Measurements from ENCODE around the gene RAD23B. TPM values are rescaled to one million over a fixed set of nuclear protein-coding genes. Genes with fewer than 3 reads are reported as not detected.
A peak's percentile ranks its signal among the peaks of the same experiment; 100 is the strongest.
"Not testable (repeated sequence)": the region's sequence is repeated elsewhere in the genome, so short reads cannot be mapped to it uniquely, and the experiment has no call there.

The RAD23B gene
- total RNA-seq, 1 donor from 2014 or later: 207 TPM

DNA sequence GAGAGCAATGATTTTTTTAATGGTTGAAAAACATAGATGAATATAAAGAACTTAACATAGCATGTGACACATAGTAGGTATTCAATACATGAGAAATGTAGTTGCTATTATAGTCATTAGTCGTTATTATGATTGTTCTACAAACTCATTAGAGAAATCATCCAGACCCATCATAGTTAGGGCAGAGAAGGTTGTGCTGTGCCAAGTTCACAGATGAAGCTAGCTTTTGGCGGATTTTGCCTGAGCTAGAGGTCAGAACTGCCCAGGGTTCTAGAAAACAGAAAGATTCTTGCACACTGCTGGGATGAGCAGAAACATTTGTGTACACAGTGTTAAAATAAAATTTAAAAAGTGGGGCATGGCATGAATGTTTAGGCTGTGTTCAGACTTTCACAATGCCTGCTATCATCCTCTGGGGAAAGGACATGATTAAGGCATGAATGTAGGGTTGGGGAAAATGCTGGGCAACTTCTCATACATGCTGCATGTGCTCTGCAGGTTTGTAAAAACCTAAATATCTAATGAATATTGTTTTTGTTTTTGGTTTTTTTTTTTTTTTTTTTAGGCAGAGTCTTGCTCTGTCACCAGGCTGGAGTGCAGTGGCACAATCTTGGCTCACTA, 33.3 kb upstream of the RAD23B start:
- FAIRE-seq (no peak), DNase-seq (ENCODE audit: low read depth) (peak; percentile 40)
- no peaks in the 10 kb centered on the region for H3K27me3 ChIP-seq (ENCODE audit: control insufficient read depth, insufficient read depth, low read length)
- H3K36me3 ChIP-seq (ENCODE audit: control insufficient read depth, insufficient read depth, low read length): no peaks in the 10 kb centered on the region
- H3K4me3 ChIP-seq (ENCODE audit: low read depth, low read length): no peak overlapping the region
- TF ChIP-seq, protein P1, sequence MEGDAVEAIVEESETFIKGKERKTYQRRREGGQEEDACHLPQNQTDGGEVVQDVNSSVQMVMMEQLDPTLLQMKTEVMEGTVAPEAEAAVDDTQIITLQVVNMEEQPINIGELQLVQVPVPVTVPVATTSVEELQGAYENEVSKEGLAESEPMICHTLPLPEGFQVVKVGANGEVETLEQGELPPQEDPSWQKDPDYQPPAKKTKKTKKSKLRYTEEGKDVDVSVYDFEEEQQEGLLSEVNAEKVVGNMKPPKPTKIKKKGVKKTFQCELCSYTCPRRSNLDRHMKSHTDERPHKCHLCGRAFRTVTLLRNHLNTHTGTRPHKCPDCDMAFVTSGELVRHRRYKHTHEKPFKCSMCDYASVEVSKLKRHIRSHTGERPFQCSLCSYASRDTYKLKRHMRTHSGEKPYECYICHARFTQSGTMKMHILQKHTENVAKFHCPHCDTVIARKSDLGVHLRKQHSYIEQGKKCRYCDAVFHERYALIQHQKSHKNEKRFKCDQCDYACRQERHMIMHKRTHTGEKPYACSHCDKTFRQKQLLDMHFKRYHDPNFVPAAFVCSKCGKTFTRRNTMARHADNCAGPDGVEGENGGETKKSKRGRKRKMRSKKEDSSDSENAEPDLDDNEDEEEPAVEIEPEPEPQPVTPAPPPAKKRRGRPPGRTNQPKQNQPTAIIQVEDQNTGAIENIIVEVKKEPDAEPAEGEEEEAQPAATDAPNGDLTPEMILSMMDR (IDR thresholded peaks at IDR 0.05; ENCODE audit: insufficient read depth, low read length, severe bottlenecking): no peak

DNA sequence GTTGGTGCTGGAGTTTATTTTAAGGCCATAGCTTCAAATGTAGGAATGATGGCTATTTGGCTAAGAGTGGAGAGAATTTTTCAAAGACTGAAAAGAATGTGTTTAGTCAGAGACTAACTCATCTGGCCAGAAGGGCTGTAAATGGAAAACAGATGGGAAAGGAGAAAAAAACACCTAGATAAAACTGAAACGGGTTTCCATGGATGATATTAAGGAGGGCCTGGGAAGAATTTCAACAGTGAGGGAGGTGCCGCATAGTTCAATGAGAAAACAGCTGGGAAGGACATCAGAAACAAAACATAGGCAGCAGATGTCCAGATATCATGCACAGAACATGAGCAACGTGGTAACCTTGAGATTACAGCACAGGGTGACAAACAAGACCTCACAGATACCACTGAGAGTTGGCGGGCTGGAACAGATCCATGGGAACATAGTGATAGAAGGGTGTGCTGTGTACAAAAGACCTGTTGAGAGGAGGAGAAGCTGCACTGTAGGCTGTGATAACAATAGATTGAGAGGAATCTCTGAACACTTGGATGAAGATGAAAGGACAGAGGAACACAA, 31.2 kb upstream of the RAD23B start:
- H3K4me3 ChIP-seq (ENCODE audit: low read depth, low read length): no peak overlapping the region
- H3K27me3 ChIP-seq (ENCODE audit: control insufficient read depth, insufficient read depth, low read length): no peaks in the 10 kb centered on the region
- TF ChIP-seq, protein P1 (IDR thresholded peaks at IDR 0.05; ENCODE audit: insufficient read depth, low read length, severe bottlenecking): no peak
- FAIRE-seq (no peak), DNase-seq (ENCODE audit: low read depth) (no peak)
- H3K36me3 ChIP-seq (ENCODE audit: control insufficient read depth, insufficient read depth, low read length): no peaks in the 10 kb centered on the region

DNA sequence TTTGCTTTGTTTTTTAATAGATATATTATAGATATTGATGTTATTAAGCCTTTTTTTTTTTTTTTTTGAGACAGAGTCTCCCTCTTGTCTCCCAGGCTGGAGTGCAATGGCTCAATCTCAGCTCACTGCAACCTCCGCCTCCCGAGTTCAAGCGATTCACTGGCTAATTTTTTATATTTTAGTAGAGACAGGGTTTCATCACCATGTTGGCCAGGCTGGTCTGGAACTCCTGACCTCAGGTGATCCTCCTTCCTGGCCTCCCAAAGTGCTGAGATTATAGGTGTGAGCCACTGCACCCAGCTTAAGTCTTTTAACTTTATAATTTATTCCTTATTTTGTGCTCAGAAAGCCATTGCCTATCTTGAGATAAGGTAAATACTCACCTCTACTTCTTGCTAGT, 24.2 kb upstream of the RAD23B start:
- no peaks in the 10 kb centered on the region for H3K27me3 ChIP-seq (ENCODE audit: control insufficient read depth, insufficient read depth, low read length)
- no peak for DNase-seq (ENCODE audit: low read depth)
- no peaks in the 10 kb centered on the region for H3K36me3 ChIP-seq (ENCODE audit: control insufficient read depth, insufficient read depth, low read length)
- FAIRE-seq: no peak
- H3K4me3 ChIP-seq (ENCODE audit: low read depth, low read length): no peak overlapping the region
- TF ChIP-seq, protein P1 (IDR thresholded peaks at IDR 0.05; ENCODE audit: insufficient read depth, low read length, severe bottlenecking): no peak

DNA sequence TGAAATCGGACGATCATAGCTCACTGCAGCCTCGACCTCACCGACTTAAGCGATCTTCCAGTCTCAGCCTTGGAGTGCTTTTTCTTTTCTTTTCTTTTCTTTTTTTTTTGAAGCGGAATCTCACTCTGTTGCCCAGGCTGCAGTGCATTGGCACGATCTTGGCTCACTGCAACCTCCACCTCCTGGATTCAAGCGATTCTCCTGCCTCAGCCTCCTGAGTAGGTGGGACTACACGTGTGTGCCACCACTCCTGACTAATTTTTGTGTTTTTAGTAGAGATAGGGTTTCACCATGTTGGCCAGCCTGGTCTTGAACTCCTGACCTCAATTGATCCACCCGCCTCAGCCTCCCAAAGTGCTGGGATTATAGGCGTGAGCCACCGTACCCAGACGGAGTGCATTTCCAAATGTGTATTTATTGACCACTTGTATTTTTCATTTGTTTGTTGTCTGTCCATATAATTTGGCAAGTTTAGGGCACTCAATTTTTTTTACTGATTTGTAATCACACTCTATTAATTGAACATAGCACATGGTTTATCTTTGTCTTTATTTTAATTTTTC, 23.2 kb upstream of the RAD23B start:
- not testable (repeated sequence) for H3K27me3 ChIP-seq (ENCODE audit: control insufficient read depth, insufficient read depth, low read length); H3K4me3 ChIP-seq (ENCODE audit: low read depth, low read length); H3K36me3 ChIP-seq (ENCODE audit: control insufficient read depth, insufficient read depth, low read length); DNase-seq (ENCODE audit: low read depth); FAIRE-seq

DNA sequence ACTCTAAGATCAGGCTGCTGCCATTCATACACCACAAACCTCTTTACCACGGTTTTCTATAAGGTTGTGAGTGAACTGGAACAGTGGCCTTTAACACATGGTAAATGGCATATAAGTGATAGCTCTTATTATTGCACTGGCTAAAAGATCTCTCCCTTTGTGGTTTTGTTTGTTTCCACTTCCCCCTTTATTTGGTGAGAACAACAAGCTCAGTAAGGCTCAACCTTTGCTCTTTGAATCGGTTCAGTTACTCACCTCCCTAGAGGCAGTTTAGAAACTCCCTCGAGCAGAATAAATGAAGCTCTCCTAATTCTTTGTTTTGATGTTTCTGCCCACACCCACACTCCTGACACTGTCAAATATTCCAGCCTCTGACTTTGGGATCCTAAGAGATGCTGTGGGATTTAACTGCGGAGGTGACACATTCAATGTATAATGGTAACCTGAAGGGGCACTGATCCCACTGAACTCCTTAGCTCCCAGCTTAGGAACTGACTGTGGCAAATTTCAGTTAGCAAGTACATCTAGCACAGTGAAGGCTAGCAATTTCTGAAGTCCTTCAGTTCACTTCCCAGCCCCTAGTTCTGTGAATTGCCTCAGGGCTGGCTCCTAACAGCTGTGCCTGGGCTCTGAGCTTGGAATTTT, 22.5 kb upstream of the RAD23B start:
- no peaks in the 10 kb centered on the region for H3K36me3 ChIP-seq (ENCODE audit: control insufficient read depth, insufficient read depth, low read length)
- H3K4me3 ChIP-seq (ENCODE audit: low read depth, low read length): no peak overlapping the region
- FAIRE-seq (peak; percentile 40), DNase-seq (ENCODE audit: low read depth) (no peak)
- no peaks in the 10 kb centered on the region for H3K27me3 ChIP-seq (ENCODE audit: control insufficient read depth, insufficient read depth, low read length)
- TF ChIP-seq, protein P1 (IDR thresholded peaks at IDR 0.05; ENCODE audit: insufficient read depth, low read length, severe bottlenecking): no peak

DNA sequence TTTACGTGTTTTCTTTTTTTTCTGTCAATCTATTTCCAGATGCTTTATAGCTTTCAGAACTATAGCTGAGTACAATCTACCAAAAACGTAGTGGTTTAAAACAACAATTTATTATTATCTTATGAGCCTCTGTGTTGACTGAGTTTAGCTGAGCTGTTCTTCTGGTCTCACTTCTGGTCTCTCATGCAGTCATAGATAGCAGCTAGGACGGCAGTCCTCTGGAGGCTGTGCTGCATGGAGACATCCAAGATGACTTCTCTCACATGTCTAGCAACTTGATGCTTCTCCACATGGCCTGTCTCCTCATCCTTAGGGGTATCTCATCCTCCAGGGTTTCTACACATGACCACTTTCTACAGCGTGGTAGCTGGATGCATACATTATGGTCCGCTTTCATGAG, 22.0 kb upstream of the RAD23B start:
- H3K27me3 ChIP-seq (ENCODE audit: control insufficient read depth, insufficient read depth, low read length): no peaks in the 10 kb centered on the region
- TF ChIP-seq, protein P1 (IDR thresholded peaks at IDR 0.05; ENCODE audit: insufficient read depth, low read length, severe bottlenecking): no peak
- H3K4me3 ChIP-seq (ENCODE audit: low read depth, low read length): no peak overlapping the region
- no peaks in the 10 kb centered on the region for H3K36me3 ChIP-seq (ENCODE audit: control insufficient read depth, insufficient read depth, low read length)
- DNase-seq (ENCODE audit: low read depth) (no peak), FAIRE-seq (peak; percentile 93)
